PC-3 (cell line): ENCODE results near the gene MRPL14. TPM values are rescaled to one million over a fixed set of nuclear protein-coding genes. Genes with fewer than 3 reads are reported as not detected.

Experiments used
- ATAC-seq: fragments of 200-7000 bp; cut with Tn5 transposase; 2 replicates; pipeline ENCODE4 v1.9.1; 2020; ENCODE audit warnings: mild to moderate bottlenecking, moderate library complexity
- Bru-seq: library from RNA; stranded (reverse); fragments of 400-500 nt; gene quantifications from one replicate; lab custom pipeline; 2021; lab: Mats Ljungman, UMichigan
- BruChase-seq, 2 experiments: library from RNA; stranded (reverse); fragments of 400-500 nt; gene quantifications; one replicate each; lab custom pipeline; 2021; lab: Mats Ljungman, UMichigan
- BruUV-seq: library from RNA; stranded (reverse); fragments of 400-500 nt; replicated peaks from 2 replicates; lab custom pipeline; 2021; lab: Mats Ljungman, UMichigan
- CTCF ChIA-PET: fragments of 300-600 bp; sonication (Branson Sonifier 250); formaldehyde crosslinking; loops from one replicate; lab custom pipeline; 2022; ENCODE audit warnings: antibody characterized with exemption; lab: Charles Lee
- POLR2A ChIA-PET: fragments of 300-600 bp; sonication (Branson Sonifier 250); formaldehyde crosslinking; loops from one replicate; lab custom pipeline; 2022; ENCODE audit warnings: antibody characterized with exemption; ENCODE audit not compliant: unreplicated experiment; lab: Charles Lee
- DNase-seq: peaks from one replicate; pipeline ENCODE4 v3.0.0-alpha.2; 2015
- H2AFZ ChIP-seq: fragments of 300-600 bp; sonication (generic); 2 replicates; pipeline ENCODE4 v1.6.0; 2016; ENCODE audit warnings: antibody characterized with exemption, low read length
- H3F3A ChIP-seq: fragments of 300-600 bp; sonication (generic); one replicate; pipeline ENCODE4 v1.6.0; 2017; ENCODE audit warnings: antibody characterized with exemption, low read length, control low read depth, mild to moderate bottlenecking; ENCODE audit not compliant: unreplicated experiment
- H3K27ac ChIP-seq: fragments of 300-600 bp; sonication (generic); 2 replicates; pipeline ENCODE4 v1.5.1; 2016; ENCODE audit warnings: mild to moderate bottlenecking, low read length
- H3K27me3 ChIP-seq: fragments of 300-600 bp; sonication (generic); 2 replicates; pipeline ENCODE4 v1.6.1; 2016; ENCODE audit warnings: low read length, mixed read lengths
- H3K36me3 ChIP-seq: fragments of 300-600 bp; sonication (generic); 2 replicates; pipeline ENCODE4 v1.6.1; 2016; ENCODE audit warnings: low read depth, mixed run types, low read length, mixed read lengths
- H3K4me1 ChIP-seq: fragments of 300-600 bp; sonication (generic); 2 replicates; pipeline ENCODE4 v1.5.1; 2016; ENCODE audit warnings: low read length; ENCODE audit not compliant: insufficient read depth
- H3K4me2 ChIP-seq: fragments of 300-600 bp; sonication (generic); 2 replicates; pipeline ENCODE4 v1.6.0; 2016; ENCODE audit warnings: low read length
- H3K4me3 ChIP-seq: fragments of 300-600 bp; sonication (generic); 2 replicates; pipeline ENCODE4 v1.5.1; 2016; ENCODE audit warnings: mild to moderate bottlenecking, low read length, mixed read lengths
- H3K79me2 ChIP-seq: fragments of 300-600 bp; sonication (generic); 2 replicates; pipeline ENCODE4 v1.6.1; 2017; ENCODE audit warnings: low read length, mixed read lengths
- H3K9ac ChIP-seq: fragments of 300-600 bp; sonication (generic); 2 replicates; pipeline ENCODE4 v1.6.0; 2016; ENCODE audit warnings: mild to moderate bottlenecking, low read length
- H3K9me2 ChIP-seq: fragments of 300-600 bp; sonication (generic); replicated peaks from 2 replicates; pipeline ENCODE4 v1.6.1; 2016; ENCODE audit warnings: mixed run types, low read length, mixed read lengths
- H3K9me3 ChIP-seq: fragments of 300-600 bp; sonication (generic); 2 replicates; pipeline ENCODE4 v1.6.1; 2016; ENCODE audit warnings: low read length, mixed read lengths
- H4K20me1 ChIP-seq: fragments of 300-600 bp; sonication (generic); 2 replicates; pipeline ENCODE4 v1.6.1; 2016; ENCODE audit warnings: low read length, mixed read lengths
- CTCF ChIP-seq: fragments of 300-600 bp; sonication (generic); conservative IDR thresholded peaks from 2 replicates; pipeline ENCODE4 v1.5.1; 2017; ENCODE audit warnings: antibody characterized with exemption, low read depth, mild to moderate bottlenecking, low read length
- EZH2 ChIP-seq: fragments of 300-600 bp; sonication (generic); IDR thresholded peaks from one replicate; pipeline ENCODE4 v1.6.1; 2017; ENCODE audit warnings: antibody characterized with exemption, mild to moderate bottlenecking, low read length; ENCODE audit not compliant: unreplicated experiment
- EZH2phosphoT487 ChIP-seq: fragments of 300-600 bp; sonication (generic); IDR thresholded peaks from 2 replicates; pipeline ENCODE4 v1.6.1; 2018; ENCODE audit warnings: mild to moderate bottlenecking, antibody characterized with exemption, low read length, borderline replicate concordance
- intact Hi-C: fragments of 100-400 bp; cut with micrococcal nuclease; formaldehyde crosslinking; loops from 2 replicates; pipeline ENCODE4 v1.9.0; 2023
- long read RNA-seq: library from polyadenylated mRNA; unstranded; transcript quantifications from one replicate; pipeline ENCODE4 v2.0.0, GENCODE V29; 2021; ENCODE audit not compliant: unreplicated experiment
- total RNA-seq: library from RNA; depleted of rRNA; stranded (reverse); fragments of >200 nt; gene quantifications from 2 replicates; pipeline ENCODE4 v1.2.3, GENCODE V29; 2014; rRNA removed

Gene MRPL14
- total RNA-seq (164 and 192 TPM in 2 replicates), Bru-seq, nascent RNA (percentile 90 among the genes with signal in this experiment), BruChase-seq, experiment 1, labeled RNA remaining after a 6-hour chase (percentile 94 among the genes with signal in this experiment), BruChase-seq, experiment 2, labeled RNA remaining after a 2-hour chase (percentile 92 among the genes with signal in this experiment)
- long read RNA-seq, transcript MRPL14-201 (3 exons, 959 nt) = major isoform, 82 of 105 reads
- long read RNA-seq, partial matches to known transcripts = 3 of 105 reads
- long read RNA-seq, other reads (novel, unspliced or antisense) = 20 of 105 reads

GRCh38 chr6:44127186-44128019, at the start of gene MRPL14, which contains the start of gene TMEM63B:
TSS of gene MRPL14 (minus strand) at chr6:44127452. CDS start at chr6:44116611, 10,841 bp downstream.
TSS of gene TMEM63B (plus strand) at chr6:44127554. CDS start at chr6:44134585, 7,031 bp downstream.
- POLR2A ChIA-PET = interaction anchor here (0.6 to 1.0 kb wide), 4 partner anchors 11 to 1575 kb away, joined by 3 to 11 read pairs (median 7); no protein-coding TSS in a partner anchor
- H3K4me2 ChIP-seq = peak within 1 kb of the TSS; percentile 99
- no peaks in the 10 kb centered on the region; the same call in 1 of the 2 replicates for H3K36me3 ChIP-seq
- CTCF ChIA-PET = interaction anchor here (0.6 kb wide), 1 partner anchor 1031 kb away, joined by 5 read pairs; no protein-coding TSS in a partner anchor
- no TSS peak for BruUV-seq
- H3K79me2 ChIP-seq = peaks cover 82% of the 10 kb centered on the region
- peaks cover 42% of the 10 kb centered on the region for H4K20me1 ChIP-seq
- peaks cover 45% of the 10 kb centered on the region for H3K4me1 ChIP-seq
- intact Hi-C loops = no loop called here
- DNase-seq = peak; percentile 92
- TF ChIP-seq EZH2phosphoT487 (no peak), EZH2 (no peak), CTCF (no peak)
- H3K4me3 ChIP-seq = peak within 1 kb of the TSS; percentile 95
- no peaks in the 10 kb centered on the region for H3K9me3 ChIP-seq
- no peaks in the 10 kb centered on the region for H3K27me3 ChIP-seq
- no peaks in the 10 kb centered on the region for H3F3A ChIP-seq
- H2AFZ ChIP-seq = peak within 1 kb of the TSS; percentile 82
- peak; percentile 77 for ATAC-seq
- no peaks in the 10 kb centered on the region for H3K9me2 ChIP-seq
- peak within 1 kb of the TSS; percentile 50 for H3K27ac ChIP-seq
- peak within 1 kb of the TSS; percentile 92 for H3K9ac ChIP-seq

DNA sequence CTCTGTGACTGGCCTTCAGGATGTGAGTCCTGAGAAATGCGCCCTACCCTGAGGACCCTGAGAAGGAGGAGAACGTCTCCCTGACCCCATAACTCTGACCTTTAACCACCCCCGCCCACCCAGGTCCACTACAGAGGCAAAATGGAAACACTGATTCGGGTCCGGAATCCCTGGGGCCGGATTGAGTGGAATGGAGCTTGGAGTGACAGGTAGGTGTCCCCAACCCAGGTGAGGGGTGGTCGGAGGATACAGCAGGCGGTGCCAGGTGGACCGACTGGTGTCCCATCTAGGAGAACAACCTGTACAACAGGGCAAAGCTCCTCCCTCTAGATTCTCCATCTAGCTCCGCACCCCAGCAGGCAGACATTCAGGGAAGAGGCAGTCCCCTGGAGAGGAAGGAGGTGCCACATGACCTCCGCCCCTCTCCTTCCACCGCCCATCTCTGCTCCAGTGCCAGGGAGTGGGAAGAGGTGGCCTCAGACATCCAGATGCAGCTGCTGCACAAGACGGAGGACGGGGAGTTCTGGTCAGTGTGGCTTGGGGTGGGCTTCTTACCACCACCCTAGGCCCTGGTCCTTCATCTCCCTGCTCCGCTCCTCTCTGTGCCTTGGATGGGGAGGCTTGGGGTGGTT, 49.0 kb upstream of the MRPL14 start:
- no peaks in the 10 kb centered on the region for H3K36me3 ChIP-seq
- ChIA-PET CTCF (no interaction called here), POLR2A (no interaction called here)
- no TSS peak for BruUV-seq
- peaks cover 17% of the 10 kb centered on the region for H3K4me1 ChIP-seq
- no peak overlapping the region for H2AFZ ChIP-seq
- no peak for DNase-seq
- intact Hi-C loops = no loop called here
- ATAC-seq = no peak
- H3K4me3 ChIP-seq = no peak overlapping the region
- no peaks in the 10 kb centered on the region for H4K20me1 ChIP-seq
- TF ChIP-seq CTCF (no peak), EZH2 (no peak), EZH2phosphoT487 (no peak)
- H3K9me2 ChIP-seq = no peaks in the 10 kb centered on the region
- no peak overlapping the region for H3K27ac ChIP-seq
- no peak overlapping the region for H3K9ac ChIP-seq
- H3K9me3 ChIP-seq = no peaks in the 10 kb centered on the region
- H3K27me3 ChIP-seq = no peaks in the 10 kb centered on the region
- no peaks in the 10 kb centered on the region for H3K79me2 ChIP-seq
- H3K4me2 ChIP-seq = no peak overlapping the region
- H3F3A ChIP-seq = no peaks in the 10 kb centered on the region
